K562 (cell line): ENCODE measurements around the gene BEST2. TPM values are rescaled to one million over a fixed set of nuclear protein-coding genes. Genes with fewer than 3 reads are reported as not detected.
A peak's percentile ranks its signal among the peaks of the same experiment; 100 is the strongest.

Source experiments
- ATAC-seq: fragments of 200-7000 bp; cut with Tn5 transposase; 3 replicates; pipeline ENCODE4 v1.9.1; 2020; ENCODE audit warnings: moderate library complexity
- BruUV-seq: library from RNA; stranded (reverse); fragments of 400-500 nt; replicated peaks from 2 replicates; lab custom pipeline; 2021; lab: Mats Ljungman, UMichigan
- CTCF ChIA-PET: fragments of 300-600 bp; formaldehyde crosslinking; extraction: SDS; loops from one replicate; lab custom pipeline; 2021; ENCODE audit warnings: low intra/inter-chr PET ratio; lab: Yijun Ruan, JAX
- POLR2A ChIA-PET: fragments of 300-600, 350-650 bp; sonication (Branson Sonifier 250); formaldehyde crosslinking; extraction: SDS; loops from one replicate; lab custom pipeline; 2021; ENCODE audit warnings: antibody characterized with exemption, inconsistent platforms; lab: Yijun Ruan, JAX
- DNase-seq, 4 experiments: peaks; one replicate each; pipeline versions ENCODE4 v3.0.0 to v3.0.0-alpha.2; 2011 to 2018; ENCODE audit warnings: low spot score in 3 of 4, mixed read lengths in 3 of 4; ENCODE audit errors: extremely low read depth in 1 of 4
- FAIRE-seq: peaks from 2 replicates; lab custom pipeline; 2011; peaks lifted over from hg19 to GRCh38; lab: Jason Lieb, UNC
- H2AFZ ChIP-seq: 2 replicates; pipeline ENCODE4 v1.6.0; 2011; ENCODE audit warnings: low read depth, low read length, control low read depth, inconsistent platforms
- H3K27ac ChIP-seq: fragments of 200-600 bp; 3 replicates; pipeline ENCODE4 v1.8.0; 2011; ENCODE audit warnings: low read depth, mild to moderate bottlenecking, control low read depth, inconsistent platforms, low read length, moderate library complexity, mixed read lengths; ENCODE audit errors: extremely low read depth
- H3K27me3 ChIP-seq, 2 experiments: fragments of 300-600 bp in 1 of 2; 2 replicates in 1 of 2; 3 replicates in 1 of 2; pipeline versions ENCODE4 v1.6.0 to v1.8.0; 2011; ENCODE audit warnings: inconsistent platforms in 2 of 2, low read length in 2 of 2, mild to moderate bottlenecking in 1 of 2, mixed read lengths in 1 of 2, moderate library complexity in 1 of 2; ENCODE audit not compliant: control insufficient read depth in 2 of 2, insufficient read depth in 2 of 2
- H3K36me3 ChIP-seq: fragments of 300-600 bp; 3 replicates; pipeline ENCODE4 v1.8.0; 2011; ENCODE audit warnings: mild to moderate bottlenecking, low read length, inconsistent platforms; ENCODE audit not compliant: control insufficient read depth, insufficient read depth
- H3K4me1 ChIP-seq, 2 experiments: fragments of 200-600 bp in 1 of 2; replicated peaks in 1 of 2; 2 replicates in 1 of 2; 3 replicates in 1 of 2; pipeline versions ENCODE4 v1.5.1 to v1.8.0; 2011; ENCODE audit warnings: inconsistent platforms in 2 of 2, low read length in 2 of 2, mild to moderate bottlenecking in 1 of 2, mixed read lengths in 1 of 2, moderate library complexity in 1 of 2; ENCODE audit not compliant: control insufficient read depth in 2 of 2, insufficient read depth in 2 of 2
- H3K4me2 ChIP-seq: 2 replicates; pipeline ENCODE4 v1.6.1; 2011; ENCODE audit warnings: low read length, control low read depth, inconsistent platforms, mixed read lengths; ENCODE audit not compliant: insufficient read depth
- H3K4me3 ChIP-seq: fragments of 200-600 bp; sonication (generic), shearing (Covaris generic); 2 replicates; pipeline ENCODE4 v1.5.1; 2016; ENCODE audit warnings: control low read depth, inconsistent platforms
- H3K79me2 ChIP-seq: fragments of 200-600 bp; 3 replicates; pipeline ENCODE4 v1.8.0; 2011; ENCODE audit warnings: low read length, inconsistent platforms; ENCODE audit not compliant: control insufficient read depth, insufficient read depth
- H3K9ac ChIP-seq, 2 experiments: 2 replicates each; pipeline versions ENCODE4 v1.6.0 to v1.6.1; 2011; ENCODE audit warnings: low read depth in 2 of 2, low read length in 2 of 2, control low read depth in 1 of 2, inconsistent platforms in 1 of 2, mild to moderate bottlenecking in 1 of 2, mixed read lengths in 1 of 2; ENCODE audit not compliant: insufficient read depth in 1 of 2
- H3K9me1 ChIP-seq: one replicate; pipeline ENCODE4 v1.6.0; 2011; ENCODE audit warnings: inconsistent platforms, mild to moderate bottlenecking, low read length, moderate library complexity; ENCODE audit not compliant: control insufficient read depth, insufficient read depth
- H3K9me3 ChIP-seq: replicated peaks from 2 replicates; pipeline ENCODE4 v1.5.1; 2011; ENCODE audit warnings: low read depth, low read length, inconsistent platforms; ENCODE audit not compliant: control insufficient read depth, insufficient read depth
- H4K20me1 ChIP-seq: replicated peaks from 2 replicates; pipeline ENCODE4 v1.6.1; 2011; ENCODE audit warnings: low read length, inconsistent platforms, mixed read lengths; ENCODE audit not compliant: control insufficient read depth, insufficient read depth
- CHD2 ChIP-seq: IDR thresholded peaks from 2 replicates; pipeline ENCODE4 v1.6.1; 2011; ENCODE audit warnings: low read depth, low read length
- HNRNPL ChIP-seq: fragments of 200-400 bp; formaldehyde crosslinking; IDR thresholded peaks from 2 replicates; pipeline ENCODE4 v1.6.1; 2017; ENCODE audit warnings: low read depth, mild to moderate bottlenecking, low read length
- KDM4B ChIP-seq, 2 experiments: fragments of 450-650 bp in 1 of 2; sonication (generic) in 1 of 2; IDR thresholded peaks; 2 replicates each; pipeline ENCODE4 v1.6.1; 2016 to 2017; ENCODE audit warnings: borderline replicate concordance in 2 of 2, antibody characterized with exemption in 1 of 2, low read depth in 1 of 2, mild to moderate bottlenecking in 1 of 2
- KHSRP ChIP-seq: fragments of 450-650 bp; IDR thresholded peaks from 2 replicates; pipeline ENCODE4 v1.6.1; 2017
- MCM2 ChIP-seq: fragments of 450-650 bp; IDR thresholded peaks from 2 replicates; pipeline ENCODE4 v1.6.1; 2017; ENCODE audit warnings: low read depth, mild to moderate bottlenecking
- NONO ChIP-seq, 2 experiments: fragments of 200-400 bp in 1 of 2; fragments of 450-650 bp in 1 of 2; formaldehyde crosslinking in 1 of 2; IDR thresholded peaks; 2 replicates each; pipeline ENCODE4 v1.6.1; 2017; ENCODE audit warnings: low read depth in 2 of 2, mild to moderate bottlenecking in 2 of 2, moderate library complexity in 2 of 2, low read length in 1 of 2
- WGBS: fragments of 100-300 bp; shearing (Covaris generic); methylation state at CpG from one replicate; pipeline ENCODE4 v1.1.6; 2016; ENCODE audit warnings: low coverage, mixed read lengths; ENCODE audit not compliant: insufficient coverage; ENCODE audit errors: missing lambda C conversion rate; 5-methylcytosine and 5-hydroxymethylcytosine counted together
- in situ Hi-C: fragments of 300-500 bp; cut with MboI; formaldehyde crosslinking; loops from 4 replicates; pipeline ENCODE4 v1.15.0; 2018; ENCODE audit warnings: inconsistent platforms, mixed read lengths
- intact Hi-C: fragments of 100-400 bp; cut with micrococcal nuclease; formaldehyde crosslinking; loops from 2 replicates; pipeline ENCODE4 v1.14.2; 2022
- polyA plus RNA-seq, 8 experiments: library from polyadenylated mRNA; depleted of rRNA in 4 of 8; stranded (reverse) in 5 of 8; unstranded in 3 of 8; fragments of >200 nt; fragmentation: Nextera tagmentation in 2 of 8; fragmentation: Illumina TruSeq in 1 of 8; extraction: Ambion mirVana in 2 of 8; extraction: Trizol in 1 of 8; gene quantifications; 2 replicates each; pipeline versions ENCODE4 v1.2.1 to v1.2.3, GENCODE V29; 2011 to 2014; ENCODE audit warnings: inconsistent platforms in 1 of 8, missing spikeins in 1 of 8
- total RNA-seq, 7 experiments: library from RNA; depleted of rRNA in 6 of 7; stranded (reverse); fragments of >200 nt in 6 of 7; fragmentation: Illumina TruSeq in 2 of 7; extraction: Trizol in 2 of 7; gene quantifications; 2 replicates each; pipeline versions ENCODE4 v1.2.1 to v1.2.3, GENCODE V29; 2011 to 2021; ENCODE audit warnings: low replicate concordance in 1 of 7
- TF ChIP-seq, protein P1 (sequence below): sonication (generic); formaldehyde crosslinking; IDR thresholded peaks from 2 replicates; pipeline ENCODE4 v1.8.0; 2023; ENCODE audit warnings: missing genetic modification reagents, mild to moderate bottlenecking, borderline replicate concordance
- TF ChIP-seq, protein P2 (sequence below): fragments of 450-650 bp; IDR thresholded peaks from 2 replicates; pipeline ENCODE4 v1.6.1; 2016; ENCODE audit warnings: low read depth

BEST2 gene
- total and polyA plus RNA-seq, 9 of the 15 experiments (the other 6 are each of a cell fraction or from before 2014, with no cell fraction given), result not detected

GRCh38 chr19:12783849-12784393, 32.3 kb downstream of the BEST2 start:
- ATAC-seq, result peak; percentile 12
- Histone ChIP-seq H3K4me2 (peak overlapping the region; percentile 95), H3K9me1 (no peaks in the 10 kb centered on the region), H2AFZ (peak overlapping the region; percentile 82), H3K9me3 (no peaks in the 10 kb centered on the region), H3K27ac (peak overlapping the region; percentile 97), H3K79me2 (peaks cover 3% of the 10 kb centered on the region; the same call in 1 of the 3 replicates), H3K27me3 (no peaks in the 10 kb centered on the region), H3K9ac (peak overlapping the region; percentile 73 to 89), H4K20me1 (no peaks in the 10 kb centered on the region), H3K4me1 (peaks cover 69 to 72% of the 10 kb centered on the region in 2 experiments), H3K4me3 (no peak overlapping the region; the same call in 1 of the 2 replicates), H3K36me3 (no peaks in the 10 kb centered on the region)
- intact Hi-C loops (no loop called here), in situ Hi-C loops (no loop called here)
- CTCF ChIA-PET, result interaction anchor here (0.6 kb wide), 1 partner anchor 178 kb away, joined by 4 read pairs; no protein-coding TSS in a partner anchor
- POLR2A ChIA-PET, result no interaction called here
- peak in 3 of 4 experiments; percentile 38 to 68 (median 38) for DNase-seq
- WGBS, result 2% methylated on average over 13 of the region's 19 CpGs
- no TSS peak for BruUV-seq
- FAIRE-seq, result no peak
- TF ChIP-seq KHSRP, result no peak
- TF ChIP-seq MCM2, result no peak
- TF ChIP-seq NONO (IDR thresholded peaks at IDR 0.05; ENCODE audit: low read depth in 2 of 2, low read length in 1 of 2), result no peak
- TF ChIP-seq HNRNPL, result no peak
- TF ChIP-seq CHD2, result no peak
- TF ChIP-seq, protein P1, sequence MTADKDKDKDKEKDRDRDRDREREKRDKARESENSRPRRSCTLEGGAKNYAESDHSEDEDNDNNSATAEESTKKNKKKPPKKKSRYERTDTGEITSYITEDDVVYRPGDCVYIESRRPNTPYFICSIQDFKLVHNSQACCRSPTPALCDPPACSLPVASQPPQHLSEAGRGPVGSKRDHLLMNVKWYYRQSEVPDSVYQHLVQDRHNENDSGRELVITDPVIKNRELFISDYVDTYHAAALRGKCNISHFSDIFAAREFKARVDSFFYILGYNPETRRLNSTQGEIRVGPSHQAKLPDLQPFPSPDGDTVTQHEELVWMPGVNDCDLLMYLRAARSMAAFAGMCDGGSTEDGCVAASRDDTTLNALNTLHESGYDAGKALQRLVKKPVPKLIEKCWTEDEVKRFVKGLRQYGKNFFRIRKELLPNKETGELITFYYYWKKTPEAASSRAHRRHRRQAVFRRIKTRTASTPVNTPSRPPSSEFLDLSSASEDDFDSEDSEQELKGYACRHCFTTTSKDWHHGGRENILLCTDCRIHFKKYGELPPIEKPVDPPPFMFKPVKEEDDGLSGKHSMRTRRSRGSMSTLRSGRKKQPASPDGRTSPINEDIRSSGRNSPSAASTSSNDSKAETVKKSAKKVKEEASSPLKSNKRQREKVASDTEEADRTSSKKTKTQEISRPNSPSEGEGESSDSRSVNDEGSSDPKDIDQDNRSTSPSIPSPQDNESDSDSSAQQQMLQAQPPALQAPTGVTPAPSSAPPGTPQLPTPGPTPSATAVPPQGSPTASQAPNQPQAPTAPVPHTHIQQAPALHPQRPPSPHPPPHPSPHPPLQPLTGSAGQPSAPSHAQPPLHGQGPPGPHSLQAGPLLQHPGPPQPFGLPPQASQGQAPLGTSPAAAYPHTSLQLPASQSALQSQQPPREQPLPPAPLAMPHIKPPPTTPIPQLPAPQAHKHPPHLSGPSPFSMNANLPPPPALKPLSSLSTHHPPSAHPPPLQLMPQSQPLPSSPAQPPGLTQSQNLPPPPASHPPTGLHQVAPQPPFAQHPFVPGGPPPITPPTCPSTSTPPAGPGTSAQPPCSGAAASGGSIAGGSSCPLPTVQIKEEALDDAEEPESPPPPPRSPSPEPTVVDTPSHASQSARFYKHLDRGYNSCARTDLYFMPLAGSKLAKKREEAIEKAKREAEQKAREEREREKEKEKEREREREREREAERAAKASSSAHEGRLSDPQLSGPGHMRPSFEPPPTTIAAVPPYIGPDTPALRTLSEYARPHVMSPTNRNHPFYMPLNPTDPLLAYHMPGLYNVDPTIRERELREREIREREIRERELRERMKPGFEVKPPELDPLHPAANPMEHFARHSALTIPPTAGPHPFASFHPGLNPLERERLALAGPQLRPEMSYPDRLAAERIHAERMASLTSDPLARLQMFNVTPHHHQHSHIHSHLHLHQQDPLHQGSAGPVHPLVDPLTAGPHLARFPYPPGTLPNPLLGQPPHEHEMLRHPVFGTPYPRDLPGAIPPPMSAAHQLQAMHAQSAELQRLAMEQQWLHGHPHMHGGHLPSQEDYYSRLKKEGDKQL (CRISPR knock-in tag), result no peak
- TF ChIP-seq KDM4B (IDR thresholded peaks at IDR 0.05; ENCODE audit: borderline replicate concordance in 2 of 2, low read depth in 1 of 2), result no peak
- TF ChIP-seq, protein P2, sequence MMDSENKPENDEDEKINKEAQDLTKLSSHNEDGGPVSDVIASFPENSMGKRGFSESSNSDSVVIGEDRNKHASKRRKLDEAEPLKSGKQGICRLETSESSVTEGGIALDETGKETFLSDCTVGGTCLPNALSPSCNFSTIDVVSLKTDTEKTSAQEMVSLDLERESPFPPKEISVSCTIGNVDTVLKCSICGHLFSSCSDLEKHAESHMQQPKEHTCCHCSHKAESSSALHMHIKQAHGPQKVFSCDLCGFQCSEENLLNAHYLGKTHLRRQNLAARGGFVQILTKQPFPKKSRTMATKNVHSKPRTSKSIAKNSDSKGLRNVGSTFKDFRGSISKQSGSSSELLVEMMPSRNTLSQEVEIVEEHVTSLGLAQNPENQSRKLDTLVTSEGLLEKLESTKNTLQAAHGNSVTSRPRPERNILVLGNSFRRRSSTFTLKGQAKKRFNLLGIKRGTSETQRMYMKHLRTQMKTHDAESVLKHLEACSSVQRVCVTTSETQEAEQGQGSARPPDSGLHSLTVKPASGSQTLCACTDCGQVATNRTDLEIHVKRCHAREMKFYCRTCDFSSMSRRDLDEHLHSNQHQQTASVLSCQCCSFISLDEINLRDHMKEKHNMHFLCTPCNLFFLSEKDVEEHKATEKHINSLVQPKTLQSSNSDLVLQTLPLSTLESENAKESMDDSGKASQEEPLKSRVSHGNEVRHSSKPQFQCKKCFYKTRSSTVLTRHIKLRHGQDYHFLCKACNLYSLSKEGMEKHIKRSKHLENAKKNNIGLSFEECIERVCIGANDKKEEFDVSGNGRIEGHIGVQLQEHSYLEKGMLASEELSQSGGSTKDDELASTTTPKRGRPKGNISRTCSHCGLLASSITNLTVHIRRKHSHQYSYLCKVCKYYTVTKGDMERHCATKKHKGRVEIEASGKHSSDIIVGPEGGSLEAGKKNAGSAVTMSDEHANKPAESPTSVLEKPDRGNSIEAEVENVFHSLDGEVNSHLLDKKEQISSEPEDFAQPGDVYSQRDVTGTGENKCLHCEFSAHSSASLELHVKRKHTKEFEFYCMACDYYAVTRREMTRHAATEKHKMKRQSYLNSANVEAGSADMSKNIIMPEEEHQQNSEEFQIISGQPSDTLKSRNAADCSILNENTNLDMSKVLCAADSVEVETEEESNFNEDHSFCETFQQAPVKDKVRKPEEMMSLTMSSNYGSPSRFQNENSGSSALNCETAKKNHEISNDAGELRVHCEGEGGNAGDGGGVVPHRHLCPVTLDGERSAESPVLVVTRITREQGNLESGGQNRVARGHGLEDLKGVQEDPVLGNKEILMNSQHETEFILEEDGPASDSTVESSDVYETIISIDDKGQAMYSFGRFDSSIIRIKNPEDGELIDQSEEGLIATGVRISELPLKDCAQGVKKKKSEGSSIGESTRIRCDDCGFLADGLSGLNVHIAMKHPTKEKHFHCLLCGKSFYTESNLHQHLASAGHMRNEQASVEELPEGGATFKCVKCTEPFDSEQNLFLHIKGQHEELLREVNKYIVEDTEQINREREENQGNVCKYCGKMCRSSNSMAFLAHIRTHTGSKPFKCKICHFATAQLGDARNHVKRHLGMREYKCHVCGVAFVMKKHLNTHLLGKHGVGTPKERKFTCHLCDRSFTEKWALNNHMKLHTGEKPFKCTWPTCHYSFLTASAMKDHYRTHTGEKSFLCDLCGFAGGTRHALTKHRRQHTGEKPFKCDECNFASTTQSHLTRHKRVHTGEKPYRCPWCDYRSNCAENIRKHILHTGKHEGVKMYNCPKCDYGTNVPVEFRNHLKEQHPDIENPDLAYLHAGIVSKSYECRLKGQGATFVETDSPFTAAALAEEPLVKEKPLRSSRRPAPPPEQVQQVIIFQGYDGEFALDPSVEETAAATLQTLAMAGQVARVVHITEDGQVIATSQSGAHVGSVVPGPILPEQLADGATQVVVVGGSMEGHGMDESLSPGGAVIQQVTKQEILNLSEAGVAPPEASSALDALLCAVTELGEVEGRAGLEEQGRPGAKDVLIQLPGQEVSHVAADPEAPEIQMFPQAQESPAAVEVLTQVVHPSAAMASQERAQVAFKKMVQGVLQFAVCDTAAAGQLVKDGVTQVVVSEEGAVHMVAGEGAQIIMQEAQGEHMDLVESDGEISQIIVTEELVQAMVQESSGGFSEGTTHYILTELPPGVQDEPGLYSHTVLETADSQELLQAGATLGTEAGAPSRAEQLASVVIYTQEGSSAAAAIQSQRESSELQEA, result no peak
